Ishikawa (cell line): ENCODE data around the gene ZNF284.

Source experiments
- CEBPB ChIP-seq: IDR thresholded peaks from 2 replicates; pipeline ENCODE4 v1.6.1; 2012
- EGR1 ChIP-seq: IDR thresholded peaks from 2 replicates; pipeline ENCODE4 v1.6.1; 2012
- FOXM1 ChIP-seq: IDR thresholded peaks from 2 replicates; pipeline ENCODE4 v1.6.1; 2012; ENCODE audit warnings: low read depth, borderline replicate concordance
- NFIC ChIP-seq: IDR thresholded peaks from 2 replicates; pipeline ENCODE4 v1.6.1; 2012
- RAD21 ChIP-seq: IDR thresholded peaks from 2 replicates; pipeline ENCODE4 v1.6.1; 2012; ENCODE audit warnings: low read depth
- TAF1 ChIP-seq: IDR thresholded peaks from 2 replicates; pipeline ENCODE4 v1.6.1; 2012; ENCODE audit warnings: low read depth, mild to moderate bottlenecking
- TEAD4 ChIP-seq: IDR thresholded peaks from 2 replicates; pipeline ENCODE4 v1.6.1; 2012
- USF1 ChIP-seq: IDR thresholded peaks from 2 replicates; pipeline ENCODE4 v1.6.1; 2012
- YY1 ChIP-seq: IDR thresholded peaks from 2 replicates; pipeline ENCODE4 v1.6.1; 2012; ENCODE audit warnings: low read depth
- ZBTB7A ChIP-seq: IDR thresholded peaks from 2 replicates; pipeline ENCODE4 v1.6.1; 2012; ENCODE audit warnings: low read depth
- TF ChIP-seq, protein P1 (sequence below): IDR thresholded peaks from 2 replicates; pipeline ENCODE4 v1.6.1; 2012; ENCODE audit warnings: low read depth, mild to moderate bottlenecking

ZNF284 gene

GRCh38 chr19:44113784-44114390 lies 41.9 kb downstream of the ZNF284 start:
- TF ChIP-seq TEAD4 = no peak
- no peak for TF ChIP-seq NFIC
- TF ChIP-seq, protein P1, sequence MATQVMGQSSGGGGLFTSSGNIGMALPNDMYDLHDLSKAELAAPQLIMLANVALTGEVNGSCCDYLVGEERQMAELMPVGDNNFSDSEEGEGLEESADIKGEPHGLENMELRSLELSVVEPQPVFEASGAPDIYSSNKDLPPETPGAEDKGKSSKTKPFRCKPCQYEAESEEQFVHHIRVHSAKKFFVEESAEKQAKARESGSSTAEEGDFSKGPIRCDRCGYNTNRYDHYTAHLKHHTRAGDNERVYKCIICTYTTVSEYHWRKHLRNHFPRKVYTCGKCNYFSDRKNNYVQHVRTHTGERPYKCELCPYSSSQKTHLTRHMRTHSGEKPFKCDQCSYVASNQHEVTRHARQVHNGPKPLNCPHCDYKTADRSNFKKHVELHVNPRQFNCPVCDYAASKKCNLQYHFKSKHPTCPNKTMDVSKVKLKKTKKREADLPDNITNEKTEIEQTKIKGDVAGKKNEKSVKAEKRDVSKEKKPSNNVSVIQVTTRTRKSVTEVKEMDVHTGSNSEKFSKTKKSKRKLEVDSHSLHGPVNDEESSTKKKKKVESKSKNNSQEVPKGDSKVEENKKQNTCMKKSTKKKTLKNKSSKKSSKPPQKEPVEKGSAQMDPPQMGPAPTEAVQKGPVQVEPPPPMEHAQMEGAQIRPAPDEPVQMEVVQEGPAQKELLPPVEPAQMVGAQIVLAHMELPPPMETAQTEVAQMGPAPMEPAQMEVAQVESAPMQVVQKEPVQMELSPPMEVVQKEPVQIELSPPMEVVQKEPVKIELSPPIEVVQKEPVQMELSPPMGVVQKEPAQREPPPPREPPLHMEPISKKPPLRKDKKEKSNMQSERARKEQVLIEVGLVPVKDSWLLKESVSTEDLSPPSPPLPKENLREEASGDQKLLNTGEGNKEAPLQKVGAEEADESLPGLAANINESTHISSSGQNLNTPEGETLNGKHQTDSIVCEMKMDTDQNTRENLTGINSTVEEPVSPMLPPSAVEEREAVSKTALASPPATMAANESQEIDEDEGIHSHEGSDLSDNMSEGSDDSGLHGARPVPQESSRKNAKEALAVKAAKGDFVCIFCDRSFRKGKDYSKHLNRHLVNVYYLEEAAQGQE = no peak
- TF ChIP-seq ZBTB7A = no peak
- no peak for TF ChIP-seq FOXM1
- TF ChIP-seq USF1 = no peak
- no peak for TF ChIP-seq RAD21

DNA sequence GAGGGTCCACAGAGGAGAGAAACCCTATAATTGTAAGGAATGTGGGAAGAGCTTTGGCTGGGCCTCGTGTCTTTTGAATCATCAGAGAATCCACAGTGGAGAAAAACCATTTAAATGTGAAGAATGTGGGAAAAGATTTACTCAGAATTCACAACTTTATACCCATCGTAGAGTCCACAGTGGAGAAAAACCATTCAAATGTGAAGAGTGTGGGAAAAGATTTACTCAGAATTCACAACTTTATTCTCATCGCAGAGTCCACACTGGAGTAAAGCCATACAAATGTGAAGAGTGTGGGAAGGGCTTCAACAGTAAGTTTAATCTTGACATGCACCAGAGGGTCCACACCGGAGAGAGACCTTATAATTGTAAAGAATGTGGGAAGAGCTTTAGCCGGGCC lies 60.0 kb downstream of the ZNF284 start:
- TF ChIP-seq NFIC (no peak), EGR1 (no peak), TEAD4 (no peak), TAF1 (no peak), ZBTB7A (no peak), CEBPB (no peak), RAD21 (no peak), YY1 (no peak)
